ENCODE measurements around the gene MIA2.

- TF ChIP-seq POLR2AphosphoS5 (IDR thresholded peaks at IDR 0.05; ENCODE audit: insufficient read depth in 1 of 2, low read depth in 1 of 2) = no peak
- TF ChIP-seq POLR2A (IDR thresholded peaks at IDR 0.05) = no peak
- TF ChIP-seq CTCF (IDR thresholded peaks at IDR 0.05) = no peak
Observed at GRCh38 chr14:39319381-39319780, 85.7 kb downstream of the MIA2 start.

All from vagina (tissue), 2 donors.